ENCODE measurements around the gene ATCAY. TPM values are rescaled to one million over a fixed set of nuclear protein-coding genes. Genes with fewer than 3 reads are reported as not detected.

The ATCAY gene
- total RNA-seq, 1 experiment from 2014 or later = not detected

GRCh38 chr19:3969435-3970312 is 89.2 kb downstream of the ATCAY start:
- DNase-seq (ENCODE audit: low spot score) = peak; percentile 91

- no peak for DNase-seq (ENCODE audit: low spot score)
Measured at GRCh38 chr19:3970313-3970807, 89.9 kb downstream of the ATCAY start.

GRCh38 chr19:3970808-3971598 is 90.5 kb downstream of the ATCAY start, which contains the start of gene DAPK3:
Gene DAPK3 (minus strand): TSS chr19:3971099. CDS start chr19:3969735, 1,364 bp downstream.
- DNase-seq (ENCODE audit: low spot score) = peak; percentile 98

GRCh38 chr19:3975144-3975543 is 94.7 kb downstream of the ATCAY start:
- no peak for DNase-seq (ENCODE audit: low spot score)

- DNase-seq (ENCODE audit: low spot score) = no peak
Measured at GRCh38 chr19:3975637-3976087, 95.2 kb downstream of the ATCAY start.

- DNase-seq (ENCODE audit: low spot score) = no peak
Measured at GRCh38 chr19:3976495-3977241, 96.2 kb downstream of the ATCAY start.

Other genes with a start within 250 kb of the ATCAY start
- gene PIP5K1C, start 180.2 kb upstream of the ATCAY start, total RNA-seq (2014; rRNA removed; shearing (Covaris generic)) = 18.8 and 21.4 TPM in 2 replicates
- gene TJP3, start 172.3 kb upstream of the ATCAY start, total RNA-seq (2014; rRNA removed; shearing (Covaris generic)) = 0.93 and 0.98 TPM in 2 replicates
- gene APBA3, start 119.0 kb upstream of the ATCAY start, total RNA-seq (2014; rRNA removed; shearing (Covaris generic)) = 22.2 and 28.7 TPM in 2 replicates
- gene MRPL54, start 118.0 kb upstream of the ATCAY start, total RNA-seq (2014; rRNA removed; shearing (Covaris generic)) = 74.4 and 95.3 TPM in 2 replicates
- gene RAX2, start 108.5 kb upstream of the ATCAY start, total RNA-seq (2014; rRNA removed; shearing (Covaris generic)) = not detected in 2 replicates
- 0.05 and 0.78 TPM in 2 replicates for gene MATK, start 94.3 kb upstream of the ATCAY start, total RNA-seq (2014; rRNA removed; shearing (Covaris generic))
- gene ZFR2, start 11.6 kb upstream of the ATCAY start, total RNA-seq (2014; rRNA removed; shearing (Covaris generic)) = not detected in 2 replicates
- gene NMRK2, start 52.4 kb downstream of the ATCAY start, total RNA-seq (2014; rRNA removed; shearing (Covaris generic)) = not detected in 2 replicates
- 65.9 and 140 TPM in 2 replicates for gene DAPK3, start 90.4 kb downstream of the ATCAY start, total RNA-seq (2014; rRNA removed; shearing (Covaris generic))
- 1,286 and 1,342 TPM in 2 replicates for gene EEF2, start 104.8 kb downstream of the ATCAY start, total RNA-seq (2014; rRNA removed; shearing (Covaris generic))
- 28.7 and 33.9 TPM in 2 replicates for gene PIAS4, start 127.1 kb downstream of the ATCAY start, total RNA-seq (2014; rRNA removed; shearing (Covaris generic))
- gene ZBTB7A, start 186.2 kb downstream of the ATCAY start, total RNA-seq (2014; rRNA removed; shearing (Covaris generic)) = 15.8 and 16.4 TPM in 2 replicates
- gene MAP2K2, start 243.4 kb downstream of the ATCAY start, total RNA-seq (2014; rRNA removed; shearing (Covaris generic)) = 203 and 204 TPM in 2 replicates

Measured in A172 (cell line).